ENCODE data around the gene AVEN.

Gene AVEN

DNA sequence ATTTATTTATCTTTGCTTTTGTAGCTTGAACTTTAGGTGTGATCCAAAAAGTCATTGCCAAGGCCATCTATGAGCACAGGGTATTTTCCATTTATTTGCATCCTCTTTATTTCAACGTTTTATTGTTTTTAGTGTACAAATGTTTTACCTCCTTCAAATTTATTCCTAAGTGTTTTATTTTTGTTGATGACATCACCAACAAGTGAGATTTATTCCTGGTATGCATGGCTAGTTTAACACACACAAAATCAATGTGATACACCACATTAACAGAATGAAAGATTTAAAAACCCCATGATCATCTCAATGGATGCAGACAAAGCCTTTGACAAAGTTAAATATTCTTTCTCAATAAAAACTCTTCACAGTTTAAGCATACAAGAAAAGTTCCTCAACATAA lies 137.0 kb downstream of the AVEN start:
- no peak overlapping the region for H3K27ac ChIP-seq
- TF ChIP-seq, protein P1, sequence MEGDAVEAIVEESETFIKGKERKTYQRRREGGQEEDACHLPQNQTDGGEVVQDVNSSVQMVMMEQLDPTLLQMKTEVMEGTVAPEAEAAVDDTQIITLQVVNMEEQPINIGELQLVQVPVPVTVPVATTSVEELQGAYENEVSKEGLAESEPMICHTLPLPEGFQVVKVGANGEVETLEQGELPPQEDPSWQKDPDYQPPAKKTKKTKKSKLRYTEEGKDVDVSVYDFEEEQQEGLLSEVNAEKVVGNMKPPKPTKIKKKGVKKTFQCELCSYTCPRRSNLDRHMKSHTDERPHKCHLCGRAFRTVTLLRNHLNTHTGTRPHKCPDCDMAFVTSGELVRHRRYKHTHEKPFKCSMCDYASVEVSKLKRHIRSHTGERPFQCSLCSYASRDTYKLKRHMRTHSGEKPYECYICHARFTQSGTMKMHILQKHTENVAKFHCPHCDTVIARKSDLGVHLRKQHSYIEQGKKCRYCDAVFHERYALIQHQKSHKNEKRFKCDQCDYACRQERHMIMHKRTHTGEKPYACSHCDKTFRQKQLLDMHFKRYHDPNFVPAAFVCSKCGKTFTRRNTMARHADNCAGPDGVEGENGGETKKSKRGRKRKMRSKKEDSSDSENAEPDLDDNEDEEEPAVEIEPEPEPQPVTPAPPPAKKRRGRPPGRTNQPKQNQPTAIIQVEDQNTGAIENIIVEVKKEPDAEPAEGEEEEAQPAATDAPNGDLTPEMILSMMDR (IDR thresholded peaks at IDR 0.05): no peak
- TF ChIP-seq ZFX (IDR thresholded peaks at IDR 0.05; ENCODE audit: borderline replicate concordance): no peak

DNA sequence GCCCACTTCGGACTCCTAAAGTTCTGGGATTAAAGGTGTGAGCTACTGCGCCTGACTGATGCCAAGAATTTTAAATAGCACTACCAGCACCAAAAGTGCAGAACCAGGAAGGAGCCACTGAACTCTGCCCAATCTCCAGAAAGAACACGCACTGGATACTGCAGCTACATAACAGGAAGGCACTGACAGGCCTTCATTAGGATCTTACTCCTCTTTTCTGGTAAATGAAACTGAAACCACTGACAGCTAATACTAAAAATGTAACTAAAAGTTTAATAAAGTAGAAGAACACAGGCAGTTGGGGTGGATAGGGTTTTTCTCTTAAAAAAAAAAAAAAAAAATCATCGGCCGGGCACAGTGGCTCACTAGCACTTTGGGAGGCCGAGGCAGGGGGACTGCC lies 144.8 kb downstream of the AVEN start:
- H3K27ac ChIP-seq: no peak overlapping the region
- no peak for TF ChIP-seq ZFX (IDR thresholded peaks at IDR 0.05; ENCODE audit: borderline replicate concordance)
- TF ChIP-seq, protein P1 (IDR thresholded peaks at IDR 0.05): no peak

DNA sequence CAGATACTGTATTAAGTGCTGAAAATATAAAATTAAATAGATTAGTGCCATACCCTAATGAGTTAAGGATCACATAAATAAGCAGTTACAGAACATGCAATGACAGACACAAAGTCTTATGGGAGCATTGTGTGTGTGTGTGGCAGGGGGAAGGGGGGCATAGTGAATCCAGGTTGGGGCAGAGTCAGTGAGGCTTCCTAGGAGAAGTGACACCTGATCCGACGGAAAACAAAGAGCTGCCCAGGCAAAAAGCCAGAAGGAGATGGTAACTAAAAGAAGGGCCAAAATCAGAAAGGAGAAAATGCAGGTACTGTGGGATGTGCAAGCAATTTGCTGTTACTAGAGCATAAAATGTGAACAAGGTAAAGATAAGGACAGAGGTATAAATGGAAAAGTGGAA lies 150.8 kb downstream of the AVEN start:
- no peak overlapping the region for H3K27ac ChIP-seq
- TF ChIP-seq, protein P1 (IDR thresholded peaks at IDR 0.05): no peak
- no peak for TF ChIP-seq ZFX (IDR thresholded peaks at IDR 0.05; ENCODE audit: borderline replicate concordance)

DNA sequence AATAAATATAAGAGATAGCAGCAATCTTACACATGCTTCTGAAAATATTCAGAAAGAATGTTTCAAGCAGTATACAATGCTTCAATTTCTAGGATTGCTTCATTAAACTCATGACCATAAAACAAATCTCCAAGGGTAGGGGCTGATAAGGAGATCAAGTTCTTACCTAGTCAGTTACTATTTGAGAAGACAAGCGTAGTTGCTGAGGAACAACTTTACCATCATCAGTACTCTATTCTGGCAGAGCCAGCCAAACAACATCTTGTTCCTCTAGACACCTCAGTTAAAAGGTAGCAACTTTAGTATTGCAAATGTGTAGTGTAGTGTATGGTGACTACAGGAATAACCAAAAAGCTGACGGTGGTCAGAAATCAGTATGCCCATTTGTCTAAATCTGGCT lies 156.1 kb downstream of the AVEN start:
- TF ChIP-seq, protein P1 (IDR thresholded peaks at IDR 0.05): no peak
- TF ChIP-seq ZFX (IDR thresholded peaks at IDR 0.05; ENCODE audit: borderline replicate concordance): no peak
- no peak overlapping the region for H3K27ac ChIP-seq

DNA sequence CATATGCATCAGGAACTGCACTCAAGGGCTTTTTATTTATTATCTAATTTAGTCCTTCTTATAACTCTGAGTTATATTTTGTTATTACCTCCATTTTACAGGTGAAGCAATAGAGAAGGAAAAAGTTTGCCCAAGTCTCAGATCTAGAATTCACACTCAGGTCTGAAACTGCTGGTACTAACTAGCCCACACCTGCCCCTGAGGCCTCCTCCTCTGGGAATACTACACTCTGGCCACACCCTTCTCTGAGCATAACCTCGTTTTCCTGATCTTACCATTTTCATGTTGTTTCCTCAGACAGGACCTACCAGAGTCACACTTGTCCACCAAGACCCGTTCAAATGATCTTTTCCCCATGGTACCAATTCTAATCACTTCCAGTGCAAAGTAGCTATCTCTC lies 164.8 kb downstream of the AVEN start:
- TF ChIP-seq, protein P1 (IDR thresholded peaks at IDR 0.05): no peak
- H3K27ac ChIP-seq: no peak overlapping the region

DNA sequence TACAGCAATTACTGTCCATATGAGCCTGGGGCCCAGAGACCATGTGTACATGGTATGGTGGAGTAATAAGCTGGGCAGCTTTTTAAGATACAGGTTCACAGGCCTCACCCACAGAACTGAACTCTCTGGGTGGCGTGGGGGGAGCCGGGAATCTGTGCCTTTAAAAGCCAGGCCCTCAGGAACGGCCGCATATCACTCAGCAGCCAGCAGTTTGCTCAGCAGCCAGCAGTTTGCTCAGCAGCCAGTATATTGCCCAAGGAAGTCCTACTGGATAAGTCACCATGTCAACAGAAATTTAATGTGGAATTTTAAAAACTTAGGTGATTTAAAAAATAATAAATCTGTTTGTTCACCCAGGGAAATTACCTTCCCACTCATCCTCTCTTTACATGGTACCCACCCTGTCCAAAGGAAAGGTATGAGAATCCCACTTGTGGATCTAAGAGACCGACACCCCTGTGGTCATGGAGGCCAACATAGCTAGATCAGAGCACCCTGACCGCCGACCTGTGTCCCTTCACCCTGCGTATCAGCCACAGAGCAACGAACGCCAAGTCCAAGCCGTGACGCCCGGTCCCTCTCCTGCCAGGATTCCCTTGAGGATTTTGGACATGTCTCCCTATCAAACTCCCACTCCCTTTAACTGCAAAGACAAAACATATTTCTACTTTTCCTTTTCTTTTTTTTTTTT lies 166.4 kb downstream of the AVEN start:
- TF ChIP-seq, protein P1 (IDR thresholded peaks at IDR 0.05): no peak
- TF ChIP-seq ZFX (IDR thresholded peaks at IDR 0.05; ENCODE audit: borderline replicate concordance): no peak
- H3K27ac ChIP-seq: no peak overlapping the region

DNA sequence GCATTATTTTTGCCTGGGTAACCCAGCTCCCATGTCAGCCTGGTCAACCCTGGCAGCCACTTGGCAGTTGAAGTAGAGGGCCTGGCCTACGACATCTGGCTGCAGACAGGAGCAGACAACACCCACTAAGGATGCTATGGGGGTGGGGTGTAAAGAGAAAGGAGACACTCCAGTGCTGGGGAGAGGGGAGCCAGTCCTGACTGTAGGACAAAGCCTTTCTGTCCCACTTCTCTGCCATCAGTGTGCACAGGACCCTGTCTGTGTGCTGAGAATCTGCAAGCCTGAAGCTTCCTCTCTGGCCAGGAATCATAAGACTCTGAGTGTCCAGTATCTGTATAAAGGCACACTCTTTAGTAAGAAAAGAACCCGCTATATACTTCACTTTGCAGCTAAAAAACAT lies 167.0 kb downstream of the AVEN start:
- no peak overlapping the region for H3K27ac ChIP-seq
- TF ChIP-seq ZFX (IDR thresholded peaks at IDR 0.05; ENCODE audit: borderline replicate concordance): no peak
- TF ChIP-seq, protein P1 (IDR thresholded peaks at IDR 0.05): no peak

Measured in 22Rv1 (cell line).